OCI-M1 (cell line): ENCODE data around the gene NPBWR2.

Source experiments
- DNase-seq: peaks from one replicate; lab custom pipeline; 2025; lab: John Stamatoyannopoulos, UW

NPBWR2 gene

GRCh38 chr20:64106981-64107735 is at the start of gene NPBWR2:
NPBWR2 (minus strand) TSS chr20:64107565; CDS start chr20:64106831, 734 bp downstream.
- DNase-seq: no peak

- DNase-seq: no peak
Measured at GRCh38 chr20:64156136-64156885, 48.9 kb upstream of the NPBWR2 start.

GRCh38 chr20:64155258-64156135 is 48.1 kb upstream of the NPBWR2 start:
- no peak for DNase-seq

- DNase-seq: no peak
Measured at GRCh38 chr20:64154590-64155257, 47.4 kb upstream of the NPBWR2 start.

- DNase-seq: no peak
Measured at GRCh38 chr20:64153861-64154589, 46.7 kb upstream of the NPBWR2 start.

GRCh38 chr20:64153410-64153809 is 46.0 kb upstream of the NPBWR2 start:
- DNase-seq: no peak

- no peak for DNase-seq
Measured at GRCh38 chr20:64152906-64153305, 45.5 kb upstream of the NPBWR2 start.

- DNase-seq: no peak
Measured at GRCh38 chr20:64151633-64152530, 44.5 kb upstream of the NPBWR2 start.

- DNase-seq: no peak
Measured at GRCh38 chr20:64150756-64151632, 43.6 kb upstream of the NPBWR2 start.

- no peak for DNase-seq
Measured at GRCh38 chr20:64149809-64150560, 42.6 kb upstream of the NPBWR2 start.

GRCh38 chr20:64149141-64149540 is 41.8 kb upstream of the NPBWR2 start:
- DNase-seq: no peak

GRCh38 chr20:64148581-64148980 is 41.2 kb upstream of the NPBWR2 start:
- DNase-seq: no peak

- DNase-seq: no peak
Measured at GRCh38 chr20:64146936-64147477, 39.6 kb upstream of the NPBWR2 start.

- DNase-seq: no peak
Measured at GRCh38 chr20:64146301-64146935, 39.1 kb upstream of the NPBWR2 start.

GRCh38 chr20:64145458-64146300 is 38.3 kb upstream of the NPBWR2 start:
- DNase-seq: peak; percentile 6

GRCh38 chr20:64144144-64144912 is 37.0 kb upstream of the NPBWR2 start:
- DNase-seq: no peak
